HG03196 (cell line): ENCODE measurements around the gene NVL.

Source experiments
- ATAC-seq: cut with Tn5 transposase; IDR thresholded peaks from one replicate; pipeline ENCODE4 v1.9.1; 2021; ENCODE audit not compliant: unreplicated experiment

Gene NVL

GRCh38 chr1:224287714-224288113 is 42.3 kb downstream of the NVL start:
- no peak for ATAC-seq

- no peak for ATAC-seq
Observed at GRCh38 chr1:224282140-224282539, 47.8 kb downstream of the NVL start.

- ATAC-seq = no peak
Observed at GRCh38 chr1:224276771-224277487, 53.0 kb downstream of the NVL start.

- no peak for ATAC-seq
Observed at GRCh38 chr1:224274970-224275626, 54.9 kb downstream of the NVL start.

- ATAC-seq = no peak
Observed at GRCh38 chr1:224273641-224274040, 56.3 kb downstream of the NVL start.

GRCh38 chr1:224271106-224271505 is 58.9 kb downstream of the NVL start:
- no peak for ATAC-seq

GRCh38 chr1:224267925-224268324 is 62.0 kb downstream of the NVL start:
- no peak for ATAC-seq

- ATAC-seq = no peak
Observed at GRCh38 chr1:224266915-224267856, 62.8 kb downstream of the NVL start.

GRCh38 chr1:224266105-224266914 is 63.7 kb downstream of the NVL start:
- peak; percentile 78 for ATAC-seq

GRCh38 chr1:224264321-224264720 is 65.7 kb downstream of the NVL start:
- ATAC-seq = no peak

- no peak for ATAC-seq
Observed at GRCh38 chr1:224262373-224263054, 67.5 kb downstream of the NVL start.

GRCh38 chr1:224259986-224260385 is 70.0 kb downstream of the NVL start:
- ATAC-seq = no peak

- ATAC-seq = no peak
Observed at GRCh38 chr1:224258351-224258750, 71.6 kb downstream of the NVL start.

- no peak for ATAC-seq
Observed at GRCh38 chr1:224256640-224257039, 73.3 kb downstream of the NVL start.

GRCh38 chr1:224253721-224254120 is 76.3 kb downstream of the NVL start:
- ATAC-seq = no peak

GRCh38 chr1:224252479-224252878 is 77.5 kb downstream of the NVL start:
- no peak for ATAC-seq

- ATAC-seq = no peak
Observed at GRCh38 chr1:224251741-224252146, 78.2 kb downstream of the NVL start.

GRCh38 chr1:224245188-224245587 is 84.8 kb downstream of the NVL start:
- no peak for ATAC-seq

- no peak for ATAC-seq
Observed at GRCh38 chr1:224238756-224239155, 91.2 kb downstream of the NVL start.

- no peak for ATAC-seq
Observed at GRCh38 chr1:224238212-224238611, 91.8 kb downstream of the NVL start.
